ENCODE measurements around the gene ERC2.

Gene ERC2

DNA sequence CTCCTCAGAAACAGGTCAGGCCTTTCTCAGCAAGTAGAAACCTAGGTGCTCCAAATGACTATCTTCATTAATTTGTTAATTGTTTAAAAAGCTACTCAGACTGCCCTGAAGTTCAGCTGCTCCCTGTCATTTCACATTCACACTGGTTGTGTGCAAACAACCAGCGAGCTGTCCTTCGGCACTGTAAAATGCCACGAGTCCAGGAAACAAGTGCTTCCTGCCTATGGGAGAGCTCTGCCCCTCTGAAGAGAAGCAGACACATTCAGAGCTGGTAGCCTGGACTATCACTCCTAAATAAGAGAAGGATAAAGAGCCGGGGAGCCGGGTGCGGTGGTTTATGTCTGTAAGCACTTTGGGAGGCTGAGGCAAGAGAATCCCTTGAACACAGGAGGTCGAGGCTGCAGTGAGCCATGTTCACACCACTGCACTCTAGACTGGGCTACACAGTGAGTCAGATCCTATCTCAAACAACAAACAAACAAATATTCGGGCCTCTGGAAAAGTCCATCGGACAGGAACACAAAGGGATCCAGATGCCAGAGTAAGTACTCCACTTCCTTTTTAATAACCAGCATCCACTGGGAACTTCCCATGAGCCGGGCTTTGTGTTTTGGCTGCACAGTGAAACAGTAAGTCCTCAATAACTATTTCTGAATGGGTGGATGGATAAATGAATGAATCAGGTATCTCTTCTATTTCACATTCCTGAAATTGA, 866.7 kb downstream of the ERC2 start:
- TF ChIP-seq, protein P1, sequence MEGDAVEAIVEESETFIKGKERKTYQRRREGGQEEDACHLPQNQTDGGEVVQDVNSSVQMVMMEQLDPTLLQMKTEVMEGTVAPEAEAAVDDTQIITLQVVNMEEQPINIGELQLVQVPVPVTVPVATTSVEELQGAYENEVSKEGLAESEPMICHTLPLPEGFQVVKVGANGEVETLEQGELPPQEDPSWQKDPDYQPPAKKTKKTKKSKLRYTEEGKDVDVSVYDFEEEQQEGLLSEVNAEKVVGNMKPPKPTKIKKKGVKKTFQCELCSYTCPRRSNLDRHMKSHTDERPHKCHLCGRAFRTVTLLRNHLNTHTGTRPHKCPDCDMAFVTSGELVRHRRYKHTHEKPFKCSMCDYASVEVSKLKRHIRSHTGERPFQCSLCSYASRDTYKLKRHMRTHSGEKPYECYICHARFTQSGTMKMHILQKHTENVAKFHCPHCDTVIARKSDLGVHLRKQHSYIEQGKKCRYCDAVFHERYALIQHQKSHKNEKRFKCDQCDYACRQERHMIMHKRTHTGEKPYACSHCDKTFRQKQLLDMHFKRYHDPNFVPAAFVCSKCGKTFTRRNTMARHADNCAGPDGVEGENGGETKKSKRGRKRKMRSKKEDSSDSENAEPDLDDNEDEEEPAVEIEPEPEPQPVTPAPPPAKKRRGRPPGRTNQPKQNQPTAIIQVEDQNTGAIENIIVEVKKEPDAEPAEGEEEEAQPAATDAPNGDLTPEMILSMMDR (IDR thresholded peaks at IDR 0.05; ENCODE audit: low read depth, low read length) = no peak
- H3K4me3 ChIP-seq (ENCODE audit: low read depth, low read length) = no peak overlapping the region

DNA sequence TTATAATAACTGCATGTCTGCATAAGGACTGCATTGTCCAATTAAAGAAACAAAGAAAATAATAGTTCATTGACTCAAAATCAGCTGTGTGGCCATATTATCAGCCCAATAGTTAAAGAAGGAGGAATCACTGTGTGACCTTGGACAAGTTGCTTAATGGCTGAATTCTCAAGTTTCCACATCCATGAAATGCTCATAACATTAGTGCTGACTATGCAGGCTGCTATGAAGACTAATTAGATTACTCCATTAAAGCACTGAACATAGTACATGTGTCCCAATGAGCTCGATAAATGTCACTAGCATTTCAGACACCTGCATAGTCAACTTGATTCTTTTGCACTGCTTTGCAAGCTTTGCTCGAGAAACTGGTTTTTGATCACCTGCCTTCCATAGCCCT, 870.0 kb downstream of the ERC2 start:
- H3K4me3 ChIP-seq (ENCODE audit: low read depth, low read length) = no peak overlapping the region
- TF ChIP-seq, protein P1 (IDR thresholded peaks at IDR 0.05; ENCODE audit: low read depth, low read length) = no peak

DNA sequence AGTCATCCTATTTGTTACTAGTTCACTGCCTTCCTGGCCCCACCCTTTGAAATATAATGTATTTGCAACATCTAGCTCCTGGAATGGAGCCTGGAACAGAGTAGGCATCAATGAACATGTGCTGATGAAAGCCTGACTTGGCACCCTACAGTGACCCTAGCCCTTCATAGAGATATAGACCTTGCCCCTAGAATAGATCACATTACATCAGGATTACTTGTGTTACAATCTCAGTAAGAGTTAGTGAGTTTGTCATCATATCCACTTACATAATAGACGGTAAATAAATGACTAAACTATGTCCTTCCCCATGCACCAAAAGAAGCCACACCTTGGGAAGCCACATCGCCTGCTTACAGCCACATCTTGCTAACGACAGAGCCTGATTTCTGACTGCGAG, 870.6 kb downstream of the ERC2 start:
- H3K4me3 ChIP-seq (ENCODE audit: low read depth, low read length) = no peak overlapping the region
- TF ChIP-seq, protein P1 (IDR thresholded peaks at IDR 0.05; ENCODE audit: low read depth, low read length) = no peak

DNA sequence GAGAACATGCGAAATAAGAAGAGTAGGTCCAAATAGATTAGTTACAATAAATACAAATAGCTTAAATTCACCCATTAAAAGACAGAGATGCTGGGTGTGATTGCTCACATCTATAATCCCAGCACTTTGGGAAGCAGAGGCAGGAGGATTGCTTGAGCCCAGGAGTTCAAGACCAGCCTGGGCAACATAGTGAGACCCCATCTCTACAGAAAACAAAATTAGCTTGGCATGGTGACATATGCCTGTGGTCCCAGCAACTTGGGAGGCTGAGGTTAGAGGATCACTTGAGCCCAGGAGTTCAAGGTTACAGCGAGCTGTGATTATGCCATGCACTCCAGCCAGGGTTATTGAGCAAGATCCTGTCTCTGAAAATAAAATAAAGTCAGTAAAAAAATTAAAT, 872.1 kb downstream of the ERC2 start:
- TF ChIP-seq, protein P1 (IDR thresholded peaks at IDR 0.05; ENCODE audit: low read depth, low read length) = no peak
- H3K4me3 ChIP-seq (ENCODE audit: low read depth, low read length) = no peak overlapping the region

DNA sequence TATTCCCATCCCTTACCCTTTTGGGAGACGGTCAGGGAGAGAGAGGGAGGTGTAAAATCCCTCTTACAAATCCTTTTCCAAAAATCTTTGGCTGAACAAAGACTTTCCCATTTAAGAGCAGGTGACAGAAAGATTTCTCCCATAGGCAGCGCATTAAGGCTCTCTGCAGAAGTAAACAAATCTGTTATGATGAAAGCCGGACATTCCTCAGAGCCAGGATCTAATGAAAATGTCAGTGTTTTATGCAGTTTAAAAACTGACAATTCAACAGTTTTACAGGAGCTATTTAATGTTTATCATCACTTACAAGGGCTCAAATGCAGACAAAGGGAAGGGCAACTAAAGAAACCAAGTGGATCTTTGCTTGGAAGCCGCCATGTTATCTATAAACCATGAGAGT, 872.8 kb downstream of the ERC2 start:
- TF ChIP-seq, protein P1 (IDR thresholded peaks at IDR 0.05; ENCODE audit: low read depth, low read length) = no peak
- H3K4me3 ChIP-seq (ENCODE audit: low read depth, low read length) = no peak overlapping the region

DNA sequence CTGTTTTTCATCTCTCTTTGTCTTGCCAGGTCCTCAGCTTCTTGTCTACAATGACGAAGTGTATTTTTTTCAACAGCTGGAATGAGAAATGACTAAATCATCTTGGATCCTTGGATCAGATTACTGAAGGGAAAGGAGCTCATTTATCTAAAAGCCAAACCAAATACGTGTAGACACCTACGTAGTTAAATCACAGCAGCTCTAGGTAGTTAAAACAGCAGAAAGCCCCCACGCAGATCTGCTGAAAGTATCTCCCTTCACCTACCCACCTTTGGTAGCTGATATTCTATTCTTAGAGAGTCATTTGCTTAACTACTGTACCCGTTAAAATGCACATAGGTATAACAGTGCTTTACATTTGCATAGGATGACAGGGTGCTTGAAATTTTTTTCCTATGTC, 875.7 kb downstream of the ERC2 start:
- TF ChIP-seq, protein P1 (IDR thresholded peaks at IDR 0.05; ENCODE audit: low read depth, low read length) = no peak
- H3K4me3 ChIP-seq (ENCODE audit: low read depth, low read length) = no peak overlapping the region

DNA sequence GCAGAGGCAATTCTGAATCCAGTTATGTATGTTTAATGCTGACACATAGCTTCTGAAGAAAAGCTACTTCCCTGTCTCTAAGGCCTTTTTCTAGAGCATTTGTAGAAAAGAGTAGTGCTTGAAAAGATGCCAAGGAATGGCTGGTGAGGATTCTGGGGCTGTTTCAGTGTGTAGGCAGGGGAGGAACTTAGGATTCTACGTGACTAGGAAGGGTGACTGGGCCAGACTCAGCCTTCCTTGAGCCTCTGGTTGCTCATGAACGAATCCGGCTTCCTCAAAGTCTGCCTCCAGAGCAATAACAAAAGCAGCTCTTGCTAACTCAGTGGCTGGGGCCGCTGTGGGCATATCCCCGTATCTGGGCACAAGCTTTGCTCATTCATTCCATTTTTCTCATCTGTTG, 876.4 kb downstream of the ERC2 start:
- TF ChIP-seq, protein P1 (IDR thresholded peaks at IDR 0.05; ENCODE audit: low read depth, low read length) = no peak
- H3K4me3 ChIP-seq (ENCODE audit: low read depth, low read length) = no peak overlapping the region

All from WI38 (cell line).